CD4-positive, alpha-beta T cell (primary cell): ENCODE results near the gene FBXW4. TPM values are rescaled to one million over a fixed set of nuclear protein-coding genes. Genes with fewer than 3 reads are reported as not detected.
A peak's percentile ranks its signal among the peaks of the same experiment; 100 is the strongest.

Experiments
- ATAC-seq: fragments of 200-7000 bp; cut with Tn5 transposase; one replicate; pipeline ENCODE4 v1.10.0; 2022; ENCODE audit warnings: mild to moderate bottlenecking; ENCODE audit not compliant: poor library complexity
- CTCF ChIA-PET: fragments of 350-600 bp; sonication (Branson Sonifier 250); formaldehyde crosslinking; loops from one replicate; lab custom pipeline; 2021; ENCODE audit warnings: antibody characterized with exemption, inconsistent platforms; lab: Charles Lee
- POLR2A ChIA-PET: fragments of 350-600 bp; sonication (Branson Sonifier 250); formaldehyde crosslinking; loops from one replicate; lab custom pipeline; 2021; ENCODE audit warnings: antibody characterized with exemption, inconsistent platforms; lab: Charles Lee
- DNase-seq, 14 experiments: peaks; one replicate each; pipeline ENCODE4 v3.0.0-alpha.2; 2013 to 2020; ENCODE audit warnings: mixed read lengths in 2 of 14
- H3K27ac ChIP-seq, 2 donors: one replicate each; pipeline versions ENCODE4 v1.5.1 to v1.7.0; 2013; ENCODE audit warnings: low read length in 2 of 2, low read depth in 1 of 2, mild to moderate bottlenecking in 1 of 2
- H3K27me3 ChIP-seq, 2 experiments: 1 replicate in 1 of 2; 2 replicates in 1 of 2; pipeline versions ENCODE4 v1.6.1 to v1.7.0; 2013; ENCODE audit warnings: low read length in 2 of 2, control low read depth in 1 of 2, mild to moderate bottlenecking in 1 of 2, moderate library complexity in 1 of 2; ENCODE audit not compliant: insufficient read depth in 2 of 2, control insufficient read depth in 1 of 2
- H3K36me3 ChIP-seq: one replicate; pipeline ENCODE4 v1.6.1; 2013; ENCODE audit warnings: low read length, control low read depth; ENCODE audit not compliant: insufficient read depth
- H3K4me1 ChIP-seq: one replicate; pipeline ENCODE4 v1.6.1; 2013; ENCODE audit warnings: low read length, control low read depth; ENCODE audit not compliant: insufficient read depth
- H3K4me3 ChIP-seq: one replicate; pipeline ENCODE4 v1.5.1; 2013; ENCODE audit warnings: mild to moderate bottlenecking, low read length, moderate library complexity
- H3K9me3 ChIP-seq, 2 experiments: 1 replicate in 1 of 2; 2 replicates in 1 of 2; pipeline versions ENCODE4 v1.6.1 to v1.7.0; 2013; ENCODE audit warnings: low read length in 2 of 2, mild to moderate bottlenecking in 2 of 2, control low read depth in 1 of 2, moderate library complexity in 1 of 2; ENCODE audit not compliant: control insufficient read depth in 1 of 2, insufficient read depth in 1 of 2
- H3K27ac Mint-ChIP-seq: one replicate; pipeline ENCODE4 v1.8.0; 2020; ENCODE audit warnings: mixed read lengths
- H3K27me3 Mint-ChIP-seq: one replicate; pipeline ENCODE4 v1.8.0; 2021; ENCODE audit warnings: mixed read lengths
- H3K36me3 Mint-ChIP-seq: one replicate; pipeline ENCODE4 v1.8.0; 2021; ENCODE audit warnings: low read depth, mixed read lengths
- H3K4me1 Mint-ChIP-seq: one replicate; pipeline ENCODE4 v1.8.0; 2021; ENCODE audit warnings: low read depth, mixed read lengths
- H3K4me3 Mint-ChIP-seq: one replicate; pipeline ENCODE4 v1.8.0; 2020; ENCODE audit warnings: mild to moderate bottlenecking, mixed read lengths
- H3K9me3 Mint-ChIP-seq: one replicate; pipeline ENCODE4 v1.8.0; 2020; ENCODE audit warnings: mixed read lengths
- CTCF ChIP-seq: fragments of 200-600 bp; IDR thresholded peaks from one replicate; pipeline ENCODE4 v1.8.0; 2022; ENCODE audit warnings: antibody characterized with exemption, mild to moderate bottlenecking
- intact Hi-C, 2 experiments: fragments of 100-400 bp; cut with DNase I in 1 of 2; cut with micrococcal nuclease in 1 of 2; formaldehyde crosslinking; loops; one replicate each; pipeline versions ENCODE4 v1.15.1 to v1.9.0; 2023 to 2025; cut with DNase I, micrococcal nuclease
- total RNA-seq, 174 experiments: library from RNA in 2 of 174; stranded (reverse) in 2 of 174; gene quantifications; one replicate each; pipeline ENCODE4 v1.2.3 and lab custom pipeline; 2021 to 2026

Gene FBXW4
- total RNA-seq, 2 experiments from 2014 or later, result 69.7 to 76.4 TPM

- no peaks in the 10 kb centered on the region for H3K9me3 ChIP-seq
- H3K27ac ChIP-seq, result no peak overlapping the region
- H3K4me3 ChIP-seq, result no peak overlapping the region
- no peaks in the 10 kb centered on the region for H3K27me3 ChIP-seq
- intact Hi-C loops, result no loop called here
- H3K4me1 ChIP-seq, result no peaks in the 10 kb centered on the region
- ChIA-PET CTCF (no interaction called here), POLR2A (no interaction called here)
- H3K36me3 ChIP-seq, result peaks cover 83% of the 10 kb centered on the region
- TF ChIP-seq CTCF, result no peak
- H3K9me3 Mint-ChIP-seq, result no peaks in the 10 kb centered on the region
- peaks cover 52% of the 10 kb centered on the region for H3K36me3 Mint-ChIP-seq
- H3K27ac Mint-ChIP-seq, result peak overlapping the region; percentile 24
- no peak for ATAC-seq
- no peak overlapping the region for H3K4me3 Mint-ChIP-seq
- no peaks in the 10 kb centered on the region for H3K4me1 Mint-ChIP-seq
- no peak for DNase-seq
- H3K27me3 Mint-ChIP-seq, result no peaks in the 10 kb centered on the region
Observed at GRCh38 chr10:101614663-101615524, 80.1 kb downstream of the FBXW4 start.

GRCh38 chr10:101613646-101614045, 81.3 kb downstream of the FBXW4 start:
- Mint-ChIP-seq H3K36me3 (peaks cover 56% of the 10 kb centered on the region), H3K27ac (peak overlapping the region; percentile 24), H3K27me3 (no peaks in the 10 kb centered on the region), H3K4me1 (no peaks in the 10 kb centered on the region), H3K4me3 (no peak overlapping the region), H3K9me3 (no peaks in the 10 kb centered on the region)
- Histone ChIP-seq H3K36me3 (peaks cover 82% of the 10 kb centered on the region), H3K9me3 (no peaks in the 10 kb centered on the region), H3K4me3 (no peak overlapping the region), H3K27me3 (no peaks in the 10 kb centered on the region), H3K4me1 (no peaks in the 10 kb centered on the region), H3K27ac (no peak overlapping the region)
- ChIA-PET POLR2A (no interaction called here), CTCF (no interaction called here)
- intact Hi-C loops, result no loop called here
- ATAC-seq (no peak), DNase-seq (no peak)
- TF ChIP-seq CTCF, result no peak

- H3K27me3 ChIP-seq, result no peaks in the 10 kb centered on the region
- intact Hi-C loops, result no loop called here
- DNase-seq, result no peak
- H3K4me1 ChIP-seq, result no peaks in the 10 kb centered on the region
- Mint-ChIP-seq H3K36me3 (peaks cover 54% of the 10 kb centered on the region), H3K4me1 (no peaks in the 10 kb centered on the region), H3K27ac (no peak overlapping the region), H3K9me3 (no peaks in the 10 kb centered on the region), H3K4me3 (no peak overlapping the region), H3K27me3 (no peaks in the 10 kb centered on the region)
- ChIA-PET POLR2A (interaction anchor here (0.6 kb wide), 1 partner anchor 129 kb away, joined by 4 read pairs; no protein-coding TSS in a partner anchor), CTCF (no interaction called here)
- no peak for ATAC-seq
- H3K4me3 ChIP-seq, result no peak overlapping the region
- no peaks in the 10 kb centered on the region for H3K9me3 ChIP-seq
- peaks cover 82% of the 10 kb centered on the region for H3K36me3 ChIP-seq
- no peak overlapping the region for H3K27ac ChIP-seq
- TF ChIP-seq CTCF, result no peak
Observed at GRCh38 chr10:101612872-101613271, 82.1 kb downstream of the FBXW4 start.
